HL-60 (cell line): ENCODE data around the gene CPLX4.

Experiments used
- CTCF ChIP-seq: IDR thresholded peaks from one replicate; pipeline ENCODE4 v1.5.1; 2011; ENCODE audit warnings: low read length, control low read depth, inconsistent platforms; ENCODE audit not compliant: insufficient read depth
- POLR2AphosphoS5 ChIP-seq: IDR thresholded peaks from 2 replicates; pipeline ENCODE4 v1.6.1; 2012; ENCODE audit warnings: low read depth
- SPI1 ChIP-seq: IDR thresholded peaks from 2 replicates; pipeline ENCODE4 v1.6.1; 2012; ENCODE audit warnings: low read depth, mild to moderate bottlenecking, borderline replicate concordance

- TF ChIP-seq CTCF (no peak), SPI1 (no peak), POLR2AphosphoS5 (no peak)
Observed at GRCh38 chr18:59300676-59301285, 17.7 kb downstream of the CPLX4 start.
